ENCODE data around the gene BCAS4.
"Not testable (repeated sequence)": the region's sequence is repeated elsewhere in the genome, so short reads cannot be mapped to it uniquely, and the experiment has no call there.

GRCh38 chr20:50766955-50767809 lies 27.7 kb upstream of the BCAS4 start:
- TF ChIP-seq CTCF, POLR2A (IDR thresholded peaks at IDR 0.05): not testable (repeated sequence)

All from esophagus squamous epithelium (tissue), 4 donors.